Tibial nerve (tissue), 4 donors: Measurements from ENCODE around the gene CFAP92. TPM values are rescaled to one million over a fixed set of nuclear protein-coding genes. Genes with fewer than 3 reads are reported as not detected.

Experiments used
- DNase-seq, 2 donors: peaks; one replicate each; pipeline ENCODE4 v3.0.0-alpha.2; 2019; ENCODE audit warnings: low spot score in 2 of 2
- H3K27ac ChIP-seq, 4 donors: fragments of 200-600 bp; sonication (generic) in 3 of 4; one replicate each; pipeline ENCODE4 v1.5.1; 2017 to 2019; ENCODE audit warnings: mild to moderate bottlenecking in 1 of 4
- H3K27me3 ChIP-seq, 2 donors: fragments of 200-600 bp; sonication (generic) in 1 of 2; one replicate each; pipeline versions ENCODE4 v1.5.1 to v1.6.0; 2017 to 2019
- H3K36me3 ChIP-seq, 3 donors: fragments of 200-600 bp; sonication (generic); one replicate each; pipeline ENCODE4 v1.5.1; 2018 to 2019
- H3K4me1 ChIP-seq, 4 donors: fragments of 200-600 bp; sonication (generic) in 3 of 4; one replicate each; pipeline ENCODE4 v1.5.1; 2017 to 2019
- H3K4me3 ChIP-seq, 4 donors: fragments of 200-600 bp; sonication (generic) in 3 of 4; one replicate each; pipeline ENCODE4 v1.5.1; 2017 to 2019; ENCODE audit warnings: mild to moderate bottlenecking in 1 of 4, moderate library complexity in 1 of 4
- H3K9me3 ChIP-seq, 4 donors: fragments of 200-600 bp; sonication (generic) in 3 of 4; one replicate each; pipeline ENCODE4 v1.5.1; 2017 to 2019
- CTCF ChIP-seq, 5 experiments: fragments of 200-600 bp in 3 of 5; fragments of 450-650 bp in 2 of 5; sonication (generic) in 3 of 5; IDR thresholded peaks; one replicate each; pipeline ENCODE4 v1.5.1; 2016 to 2019; ENCODE audit warnings: antibody characterized with exemption in 5 of 5, mild to moderate bottlenecking in 3 of 5, moderate library complexity in 2 of 5
- EP300 ChIP-seq, 2 donors: sonication (generic); formaldehyde crosslinking; IDR thresholded peaks; one replicate each; pipeline ENCODE4 v1.6.1; 2017; ENCODE audit warnings: antibody characterized with exemption in 2 of 2, mild to moderate bottlenecking in 1 of 2
- POLR2A ChIP-seq, 2 donors: fragments of 450-650 bp; IDR thresholded peaks; one replicate each; pipeline ENCODE4 v1.6.1; 2017; ENCODE audit warnings: antibody characterized with exemption in 2 of 2, mild to moderate bottlenecking in 2 of 2, moderate library complexity in 2 of 2
- WGBS, 2 donors: methylation state at CpG; one replicate each; pipeline ENCODE4 v1.1.5; 2018; 5-methylcytosine and 5-hydroxymethylcytosine counted together
- total RNA-seq, 4 donors: library from RNA; depleted of rRNA; stranded (reverse); fragments of >200 nt; gene quantifications; one replicate each; pipeline ENCODE4 v1.1.0, GENCODE V29; 2016

CFAP92 gene
- total RNA-seq, 4 donors from 2014 or later = 0.22 to 0.78 (median 0.63) TPM; not detected in 1

GRCh38 chr3:129034642-129035041 lies 40.8 kb upstream of the CFAP92 start:
- H3K9me3 ChIP-seq = peaks cover 0 to 7% (median 0%) of the 10 kb centered on the region in 4 donors
- WGBS, 2 donors = 82 to 86% methylated on average over 6 of the region's 6 CpGs
- no peak for DNase-seq

GRCh38 chr3:129033633-129034321 lies 39.9 kb upstream of the CFAP92 start:
- Histone ChIP-seq H3K27ac (no peak overlapping the region), H3K4me3 (no peak overlapping the region), H3K4me1 (no peaks in the 10 kb centered on the region), H3K27me3 (peaks cover 0 to 6% of the 10 kb centered on the region in 2 donors), H3K36me3 (no peaks in the 10 kb centered on the region), H3K9me3 (peaks cover 0 to 7% (median 0%) of the 10 kb centered on the region in 4 donors)
- TF ChIP-seq EP300 (IDR thresholded peaks at IDR 0.05) = no peak
- no peak for TF ChIP-seq POLR2A (IDR thresholded peaks at IDR 0.05)
- no peak for TF ChIP-seq CTCF (IDR thresholded peaks at IDR 0.05)
- WGBS, 2 donors = 87% methylated on average over 11 to 12 of the region's 12 CpGs
- DNase-seq = no peak

More at GRCh38 chr3:129034642-129035041, 40.8 kb upstream of the CFAP92 start:
- Histone ChIP-seq H3K27me3 (peaks cover 0 to 15% of the 10 kb centered on the region in 2 donors), H3K27ac (no peak overlapping the region), H3K36me3 (no peaks in the 10 kb centered on the region), H3K4me1 (no peaks in the 10 kb centered on the region), H3K4me3 (no peak overlapping the region)
- TF ChIP-seq POLR2A (IDR thresholded peaks at IDR 0.05) (no peak), CTCF (IDR thresholded peaks at IDR 0.05) (no peak), EP300 (IDR thresholded peaks at IDR 0.05) (no peak)

- TF ChIP-seq EP300 (IDR thresholded peaks at IDR 0.05) (no peak), POLR2A (IDR thresholded peaks at IDR 0.05) (no peak), CTCF (IDR thresholded peaks at IDR 0.05) (no peak)
- Histone ChIP-seq H3K4me3 (no peak overlapping the region), H3K27me3 (peaks cover 0 to 1% of the 10 kb centered on the region in 2 donors), H3K4me1 (no peaks in the 10 kb centered on the region), H3K9me3 (peaks cover 0 to 7% (median 0%) of the 10 kb centered on the region in 4 donors), H3K27ac (no peak overlapping the region), H3K36me3 (no peaks in the 10 kb centered on the region)
- 77 to 80% methylated on average over 7 of the region's 7 CpGs for WGBS, 2 donors
- DNase-seq = no peak
Observed at GRCh38 chr3:129033151-129033550, 39.3 kb upstream of the CFAP92 start.

GRCh38 chr3:129032716-129033115 lies 38.8 kb upstream of the CFAP92 start:
- Histone ChIP-seq H3K9me3 (peaks cover 0 to 7% (median 0%) of the 10 kb centered on the region in 4 donors), H3K27me3 (no peaks in the 10 kb centered on the region), H3K36me3 (no peaks in the 10 kb centered on the region), H3K27ac (no peak overlapping the region), H3K4me1 (no peaks in the 10 kb centered on the region), H3K4me3 (no peak overlapping the region)
- DNase-seq = no peak
- TF ChIP-seq POLR2A (IDR thresholded peaks at IDR 0.05) (no peak), EP300 (IDR thresholded peaks at IDR 0.05) (no peak), CTCF (IDR thresholded peaks at IDR 0.05) (no peak)
- WGBS, 2 donors = 66 to 74% methylated on average over 14 of the region's 14 CpGs

GRCh38 chr3:129031476-129032215 lies 37.8 kb upstream of the CFAP92 start:
- WGBS, 2 donors = 75 to 77% methylated on average over 9 of the region's 10 CpGs
- no peak for TF ChIP-seq CTCF (IDR thresholded peaks at IDR 0.05)
- TF ChIP-seq POLR2A (IDR thresholded peaks at IDR 0.05) = no peak
- no peak for TF ChIP-seq EP300 (IDR thresholded peaks at IDR 0.05)
- Histone ChIP-seq H3K27me3 (no peaks in the 10 kb centered on the region), H3K9me3 (peaks cover 0 to 7% (median 0%) of the 10 kb centered on the region in 4 donors), H3K36me3 (no peaks in the 10 kb centered on the region), H3K4me3 (no peak overlapping the region), H3K27ac (no peak overlapping the region), H3K4me1 (peaks cover 0 to 8% (median 1%) of the 10 kb centered on the region in 4 donors)
- no peak for DNase-seq
